B cell (primary cell): ENCODE measurements around the gene CLIP4.

Source experiments
- EZH2 ChIP-seq: IDR thresholded peaks from 2 replicates; pipeline ENCODE4 v1.6.1; 2012; ENCODE audit warnings: borderline replicate concordance, low read depth, mild to moderate bottlenecking, moderate library complexity, low read length; ENCODE audit not compliant: insufficient read depth, poor library complexity, severe bottlenecking
- TF ChIP-seq, protein P1 (sequence below): fragments of 200-600 bp; IDR thresholded peaks from one replicate; pipeline ENCODE4 v1.8.0; 2022; ENCODE audit warnings: antibody characterized with exemption, mild to moderate bottlenecking

- TF ChIP-seq, protein P1, sequence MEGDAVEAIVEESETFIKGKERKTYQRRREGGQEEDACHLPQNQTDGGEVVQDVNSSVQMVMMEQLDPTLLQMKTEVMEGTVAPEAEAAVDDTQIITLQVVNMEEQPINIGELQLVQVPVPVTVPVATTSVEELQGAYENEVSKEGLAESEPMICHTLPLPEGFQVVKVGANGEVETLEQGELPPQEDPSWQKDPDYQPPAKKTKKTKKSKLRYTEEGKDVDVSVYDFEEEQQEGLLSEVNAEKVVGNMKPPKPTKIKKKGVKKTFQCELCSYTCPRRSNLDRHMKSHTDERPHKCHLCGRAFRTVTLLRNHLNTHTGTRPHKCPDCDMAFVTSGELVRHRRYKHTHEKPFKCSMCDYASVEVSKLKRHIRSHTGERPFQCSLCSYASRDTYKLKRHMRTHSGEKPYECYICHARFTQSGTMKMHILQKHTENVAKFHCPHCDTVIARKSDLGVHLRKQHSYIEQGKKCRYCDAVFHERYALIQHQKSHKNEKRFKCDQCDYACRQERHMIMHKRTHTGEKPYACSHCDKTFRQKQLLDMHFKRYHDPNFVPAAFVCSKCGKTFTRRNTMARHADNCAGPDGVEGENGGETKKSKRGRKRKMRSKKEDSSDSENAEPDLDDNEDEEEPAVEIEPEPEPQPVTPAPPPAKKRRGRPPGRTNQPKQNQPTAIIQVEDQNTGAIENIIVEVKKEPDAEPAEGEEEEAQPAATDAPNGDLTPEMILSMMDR = no peak
- TF ChIP-seq EZH2 = no peak
Measured at GRCh38 chr2:29071032-29071975, 43.9 kb upstream of the CLIP4 start.
